Hematopoietic multipotent progenitor cell treated with erythropoietin and hydrocortisone succinate and interleukin-3 and kit ligand, for 15 days (in vitro differentiated cells): ENCODE measurements around the gene ADIPOQ.
"Not testable (repeated sequence)": the region's sequence is repeated elsewhere in the genome, so short reads cannot be mapped to it uniquely, and the experiment has no call there.

ENCODE experiments used
- DNase-seq: peaks from one replicate; pipeline ENCODE4 v3.0.0-alpha.2; 2015; ENCODE audit warnings: low spot score

ADIPOQ gene

GRCh38 chr3:186902154-186902553 lies 59.6 kb downstream of the ADIPOQ start:
- DNase-seq: no peak

- no peak for DNase-seq
Observed at GRCh38 chr3:186902713-186903112, 60.2 kb downstream of the ADIPOQ start.

- DNase-seq: not testable (repeated sequence)
Observed at GRCh38 chr3:186903676-186904075, 61.2 kb downstream of the ADIPOQ start.

GRCh38 chr3:186907075-186907474 lies 64.6 kb downstream of the ADIPOQ start:
- DNase-seq: not testable (repeated sequence)
